Breast epithelium (tissue), 3 donors: ENCODE data around the gene ATL1.

Experiments
- CTCF ChIP-seq, 3 donors: fragments of 450-650 bp; IDR thresholded peaks; one replicate each; pipeline ENCODE4 v1.5.1; 2016 to 2017; ENCODE audit warnings: antibody characterized with exemption in 3 of 3, mild to moderate bottlenecking in 3 of 3, moderate library complexity in 3 of 3
- POLR2A ChIP-seq: fragments of 450-650 bp; IDR thresholded peaks from one replicate; pipeline ENCODE4 v1.6.1; 2016; ENCODE audit warnings: antibody characterized with exemption, mild to moderate bottlenecking, moderate library complexity
- POLR2AphosphoS5 ChIP-seq, 3 donors: sonication (generic); formaldehyde crosslinking; IDR thresholded peaks; one replicate each; pipeline ENCODE4 v1.6.1; 2017; ENCODE audit warnings: antibody characterized with exemption in 3 of 3

- no peak for TF ChIP-seq CTCF (IDR thresholded peaks at IDR 0.05)
- TF ChIP-seq POLR2AphosphoS5 (IDR thresholded peaks at IDR 0.05), result no peak
- no peak for TF ChIP-seq POLR2A
Measured at GRCh38 chr14:50578433-50578832, 18.5 kb downstream of the ATL1 start.
